PC-9 (cell line): ENCODE measurements around the gene JTB.

Experiments
- CTCF ChIP-seq: fragments of 200-600 bp; sonication (generic); conservative IDR thresholded peaks from 2 replicates; pipeline ENCODE4 v1.6.1; 2017; ENCODE audit warnings: mixed run types, antibody characterized with exemption, mild to moderate bottlenecking, moderate library complexity
- EZH2 ChIP-seq: fragments of 200-600 bp; sonication (generic); IDR thresholded peaks from 2 replicates; pipeline ENCODE4 v1.8.0; 2017; ENCODE audit warnings: antibody characterized with exemption, low read depth

GRCh38 chr1:153945795-153946621 is 31.5 kb downstream of the JTB start:
- TF ChIP-seq CTCF (no peak), EZH2 (no peak)
